Subcutaneous abdominal adipose tissue (tissue), 5 donors: Measurements from ENCODE around the gene RAB11FIP5.
A peak's percentile ranks its signal among the peaks of the same experiment; 100 is the strongest.

Experiments used
- H3K27ac ChIP-seq: one replicate; pipeline ENCODE4 v1.7.0; 2013; ENCODE audit warnings: low read depth, mild to moderate bottlenecking, inconsistent platforms, low read length, moderate library complexity
- H3K27me3 ChIP-seq, 5 donors: one replicate each; pipeline ENCODE4 v1.7.0; 2013; ENCODE audit warnings: low read length in 5 of 5, inconsistent platforms in 1 of 5; ENCODE audit not compliant: control insufficient read depth in 5 of 5, insufficient read depth in 4 of 5
- H3K36me3 ChIP-seq, 5 donors: one replicate each; pipeline ENCODE4 v1.7.0; 2013; ENCODE audit warnings: low read length in 5 of 5; ENCODE audit not compliant: control insufficient read depth in 5 of 5, insufficient read depth in 5 of 5
- H3K4me1 ChIP-seq, 5 donors: one replicate each; pipeline ENCODE4 v1.7.0; 2013; ENCODE audit warnings: low read length in 5 of 5, mild to moderate bottlenecking in 3 of 5, moderate library complexity in 1 of 5; ENCODE audit not compliant: control insufficient read depth in 5 of 5, insufficient read depth in 5 of 5
- H3K4me3 ChIP-seq, 5 donors: one replicate each; pipeline ENCODE4 v1.7.0; 2013; ENCODE audit warnings: low read length in 5 of 5, low read depth in 1 of 5
- H3K9ac ChIP-seq, 5 donors: one replicate each; pipeline ENCODE4 v1.7.0; 2013; ENCODE audit warnings: low read length in 5 of 5, mild to moderate bottlenecking in 4 of 5, moderate library complexity in 3 of 5
- H3K9me3 ChIP-seq, 5 donors: one replicate each; pipeline ENCODE4 v1.7.0; 2013; ENCODE audit warnings: low read length in 5 of 5; ENCODE audit not compliant: control insufficient read depth in 5 of 5
- donor health status: healthy.
- donor health status: healthy.
- donor health status: healthy.
- donor health status: healthy.
- donor health status: healthy.

RAB11FIP5 gene

GRCh38 chr2:73077424-73077795, 35.3 kb downstream of the RAB11FIP5 start:
- Histone ChIP-seq H3K4me3 (no peak overlapping the region), H3K27me3 (no peaks in the 10 kb centered on the region), H3K9me3 (no peaks in the 10 kb centered on the region), H3K27ac (no peak overlapping the region), H3K9ac (no peak overlapping the region), H3K4me1 (peaks cover under 1 to 6% (median 2%) of the 10 kb centered on the region in 5 donors), H3K36me3 (peaks cover 0 to 39% (median 12%) of the 10 kb centered on the region in 5 donors)

- Histone ChIP-seq H3K36me3 (peaks cover 0 to 39% (median 11%) of the 10 kb centered on the region in 5 donors), H3K9ac (no peak overlapping the region)
Observed at GRCh38 chr2:73076701-73077423, 35.9 kb downstream of the RAB11FIP5 start.

GRCh38 chr2:73075477-73076373, 37.0 kb downstream of the RAB11FIP5 start:
- Histone ChIP-seq H3K4me3 (no peak overlapping the region), H3K4me1 (peaks cover 3 to 15% (median 10%) of the 10 kb centered on the region in 5 donors), H3K9me3 (no peaks in the 10 kb centered on the region), H3K9ac (no peak overlapping the region), H3K36me3 (peaks cover 0 to 37% (median 11%) of the 10 kb centered on the region in 5 donors), H3K27me3 (no peaks in the 10 kb centered on the region), H3K27ac (no peak overlapping the region)

More at GRCh38 chr2:73076701-73077423, 35.9 kb downstream of the RAB11FIP5 start:
- no peaks in the 10 kb centered on the region for H3K27me3 ChIP-seq
- H3K27ac ChIP-seq, result no peak overlapping the region
- peaks cover 3 to 12% (median 7%) of the 10 kb centered on the region in 5 donors for H3K4me1 ChIP-seq
- H3K4me3 ChIP-seq, result no peak overlapping the region
- no peaks in the 10 kb centered on the region for H3K9me3 ChIP-seq

GRCh38 chr2:73074110-73075069, 38.4 kb downstream of the RAB11FIP5 start:
- H3K36me3 ChIP-seq, result peaks cover 0 to 28% (median 5%) of the 10 kb centered on the region in 5 donors
- H3K27me3 ChIP-seq, result no peaks in the 10 kb centered on the region
- H3K4me1 ChIP-seq, result peaks cover 5 to 29% (median 23%) of the 10 kb centered on the region in 5 donors
- no peak overlapping the region for H3K9ac ChIP-seq
- no peaks in the 10 kb centered on the region for H3K9me3 ChIP-seq
- H3K27ac ChIP-seq, result no peak overlapping the region
- H3K4me3 ChIP-seq, result no peak overlapping the region

- Histone ChIP-seq H3K4me3 (peak overlapping the region; percentile 74 to 95 (median 87)), H3K36me3 (peaks cover 0 to 20% (median 4%) of the 10 kb centered on the region in 5 donors)
Observed at GRCh38 chr2:73072416-73072815, 40.3 kb downstream of the RAB11FIP5 start.

GRCh38 chr2:73072129-73072395, 40.7 kb downstream of the RAB11FIP5 start:
- H3K27me3 ChIP-seq, result no peaks in the 10 kb centered on the region
- peak overlapping the region; percentile 74 to 95 (median 87) for H3K4me3 ChIP-seq
- peak overlapping the region; percentile 26 to 86 (median 81) for H3K9ac ChIP-seq
- no peaks in the 10 kb centered on the region for H3K9me3 ChIP-seq
- peaks cover 0 to 20% (median 4%) of the 10 kb centered on the region in 5 donors for H3K36me3 ChIP-seq
- H3K4me1 ChIP-seq, result peaks cover 6 to 40% (median 28%) of the 10 kb centered on the region in 5 donors
- peak overlapping the region; percentile 79 for H3K27ac ChIP-seq

More at GRCh38 chr2:73072416-73072815, 40.3 kb downstream of the RAB11FIP5 start:
- no peaks in the 10 kb centered on the region for H3K27me3 ChIP-seq
- no peaks in the 10 kb centered on the region for H3K9me3 ChIP-seq
- H3K4me1 ChIP-seq, result peaks cover 6 to 40% (median 28%) of the 10 kb centered on the region in 5 donors
- peak overlapping the region; percentile 26 to 86 (median 81) for H3K9ac ChIP-seq
- peak overlapping the region; percentile 79 for H3K27ac ChIP-seq

- Histone ChIP-seq H3K4me3 (peak within 1 kb of the TSS; percentile 74 to 95 (median 87)), H3K9me3 (no peaks in the 10 kb centered on the region), H3K4me1 (peaks cover 6 to 40% (median 28%) of the 10 kb centered on the region in 5 donors), H3K27ac (peak within 1 kb of the TSS; percentile 79), H3K27me3 (no peaks in the 10 kb centered on the region), H3K9ac (peak within 1 kb of the TSS; percentile 26 to 89 (median 81)), H3K36me3 (peaks cover 0 to 20% (median 4%) of the 10 kb centered on the region in 5 donors)
Observed at GRCh38 chr2:73071360-73072128, 41.2 kb downstream of the RAB11FIP5 start, which contains the start of gene SFXN5. SFXN5 (minus strand) TSS chr2:73071712; CDS start chr2:73071705, 7 bp downstream.

GRCh38 chr2:73070643-73071359, 41.9 kb downstream of the RAB11FIP5 start:
- Histone ChIP-seq H3K9me3 (no peaks in the 10 kb centered on the region), H3K27me3 (no peaks in the 10 kb centered on the region), H3K4me3 (peak overlapping the region in 4 of 5 donors; percentile 82 to 95 (median 90)), H3K9ac (peak overlapping the region in 4 of 5 donors; percentile 77 to 89 (median 80)), H3K36me3 (peaks cover 0 to 17% (median 4%) of the 10 kb centered on the region in 5 donors), H3K4me1 (peaks cover 6 to 40% (median 28%) of the 10 kb centered on the region in 5 donors), H3K27ac (peak overlapping the region; percentile 79)
